Hematopoietic multipotent progenitor cell (in vitro differentiated cells): Measurements from ENCODE around the gene HSD17B14. TPM values are rescaled to one million over a fixed set of nuclear protein-coding genes. Genes with fewer than 3 reads are reported as not detected.
"Not testable (repeated sequence)": the region's sequence is repeated elsewhere in the genome, so short reads cannot be mapped to it uniquely, and the experiment has no call there.

Experiments used
- DNase-seq, 3 donors: peaks; one replicate each; pipeline ENCODE4 v3.0.0-alpha.2; 2011 to 2015; ENCODE audit warnings: low read depth in 2 of 3, low spot score in 2 of 3
- total RNA-seq: library from RNA; depleted of rRNA; stranded (reverse); fragments of >200 nt; gene quantifications from one replicate; pipeline ENCODE4 v1.2.3, GENCODE V29; 2012

Gene HSD17B14
- total RNA-seq, 1 donor: 2.4 TPM

GRCh38 chr19:48867746-48868113 lies 31.4 kb upstream of the HSD17B14 start:
- DNase-seq: no peak

DNA sequence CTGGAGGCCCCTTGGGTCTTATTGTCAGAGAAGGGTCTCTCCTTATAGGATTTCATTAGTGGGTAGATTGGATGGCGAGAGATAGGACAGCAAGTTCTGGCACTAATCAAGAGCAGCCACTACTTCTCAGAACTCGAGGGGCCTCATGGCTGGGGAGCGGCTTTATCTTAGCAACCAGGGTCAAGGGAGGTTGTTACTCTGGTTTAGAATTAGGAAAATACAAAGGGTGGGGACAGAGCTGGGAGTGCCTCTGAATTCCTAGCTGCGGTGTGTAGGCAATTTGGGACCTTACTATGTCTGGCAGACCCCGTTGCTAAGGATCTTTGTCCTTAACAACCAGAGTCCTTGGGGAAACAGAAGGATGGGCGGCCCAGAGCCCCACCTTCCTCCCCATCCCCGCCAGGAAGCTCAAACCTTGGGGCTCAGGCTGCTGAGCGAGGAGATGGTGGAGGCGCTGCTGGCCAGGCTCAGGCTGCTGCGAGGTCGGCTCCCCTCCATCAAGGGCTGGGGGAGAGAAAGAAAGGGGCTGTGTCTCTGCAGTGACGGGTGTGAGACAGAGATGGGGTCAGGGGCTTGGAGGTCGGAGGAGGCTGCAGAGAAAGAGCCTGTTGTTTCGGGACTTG lies 30.9 kb upstream of the HSD17B14 start:
- no peak for DNase-seq

DNA sequence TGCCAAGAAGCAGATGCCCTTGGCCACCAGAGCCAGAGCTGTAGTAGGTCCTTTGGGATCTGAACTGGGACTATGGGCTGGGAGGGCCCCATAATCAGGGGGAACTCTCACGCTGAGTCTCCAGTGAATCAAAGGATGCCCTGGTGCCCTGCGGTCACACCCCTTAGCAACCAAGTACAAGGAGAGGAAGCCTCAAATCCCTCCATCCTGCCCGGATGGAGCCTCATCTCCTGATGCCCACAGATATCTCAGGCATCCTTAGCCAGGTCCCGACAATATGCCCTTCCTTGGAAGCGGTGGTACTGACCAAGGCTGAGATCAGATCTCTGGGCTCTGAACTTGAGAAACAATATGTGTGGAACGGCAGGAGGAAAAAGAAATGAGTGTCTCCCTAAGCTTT lies 30.4 kb upstream of the HSD17B14 start:
- DNase-seq: no peak

DNA sequence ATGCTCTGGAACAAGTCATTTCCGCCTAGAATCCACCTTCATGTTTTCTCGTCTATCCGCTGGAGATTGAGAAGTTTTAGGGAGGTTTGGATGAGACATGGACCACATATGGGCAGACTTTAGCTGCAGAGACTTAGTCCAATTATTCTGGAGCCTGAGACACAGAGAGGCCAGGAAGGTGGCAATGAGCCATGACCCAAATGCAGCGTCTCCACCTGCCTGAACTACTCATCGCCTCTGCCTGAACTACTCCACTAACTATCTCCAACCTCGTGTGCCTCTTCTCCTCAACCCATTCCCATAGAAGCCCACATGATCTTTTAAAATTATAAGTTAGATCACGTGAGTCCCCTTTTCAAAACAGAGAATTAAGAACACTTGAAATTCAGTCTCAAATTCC lies 26.5 kb upstream of the HSD17B14 start:
- DNase-seq: no peak

- no peak for DNase-seq
These were observed 25.0 kb upstream of the HSD17B14 start for GRCh38 chr19:48861313-48861712.

- no peak for DNase-seq
These were observed 23.7 kb upstream of the HSD17B14 start for GRCh38 chr19:48859711-48860572.

DNA sequence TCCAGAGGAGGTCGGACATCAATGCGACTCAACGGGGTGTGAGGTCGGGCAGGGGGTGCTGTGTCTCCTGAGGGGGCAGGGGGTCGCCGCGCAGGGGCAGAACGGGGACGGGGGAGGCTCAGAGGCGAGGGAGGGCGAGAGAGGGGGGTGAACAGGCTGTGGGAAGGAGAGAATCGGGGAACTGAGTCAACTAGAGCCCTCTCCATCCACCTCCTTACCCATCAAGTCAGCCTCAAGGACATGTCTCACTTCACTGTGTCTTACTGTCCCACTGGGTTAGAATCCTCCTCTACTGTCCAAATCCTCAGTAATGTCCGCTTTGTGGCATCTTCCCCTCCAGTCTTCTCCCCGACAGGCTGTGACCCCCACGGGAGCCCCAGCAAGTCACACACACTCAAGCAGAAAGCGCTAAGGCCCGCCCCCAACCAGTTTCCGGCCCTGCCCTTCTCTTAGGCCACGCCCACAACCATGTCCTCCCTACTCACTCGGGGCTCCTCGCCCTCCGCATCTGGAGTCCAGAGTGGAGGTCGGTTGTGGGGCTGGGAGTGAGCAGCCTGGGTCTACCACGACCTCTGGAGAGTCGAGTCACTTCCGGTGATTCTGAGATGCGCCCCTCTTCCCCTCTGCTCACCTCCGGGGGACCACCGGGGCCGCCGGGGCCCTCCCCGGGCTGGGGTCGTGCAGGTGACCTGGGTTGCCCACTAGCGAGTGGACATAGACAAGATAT lies 22.9 kb upstream of the HSD17B14 start:
- peak in 1 of 3 donors; percentile 83 for DNase-seq

GRCh38 chr19:48856921-48857320 lies 20.6 kb upstream of the HSD17B14 start:
- no peak for DNase-seq

GRCh38 chr19:48854103-48854502 lies 17.8 kb upstream of the HSD17B14 start:
- no peak for DNase-seq

- no peak for DNase-seq
These were observed 17.2 kb upstream of the HSD17B14 start for GRCh38 chr19:48853483-48853882.

DNA sequence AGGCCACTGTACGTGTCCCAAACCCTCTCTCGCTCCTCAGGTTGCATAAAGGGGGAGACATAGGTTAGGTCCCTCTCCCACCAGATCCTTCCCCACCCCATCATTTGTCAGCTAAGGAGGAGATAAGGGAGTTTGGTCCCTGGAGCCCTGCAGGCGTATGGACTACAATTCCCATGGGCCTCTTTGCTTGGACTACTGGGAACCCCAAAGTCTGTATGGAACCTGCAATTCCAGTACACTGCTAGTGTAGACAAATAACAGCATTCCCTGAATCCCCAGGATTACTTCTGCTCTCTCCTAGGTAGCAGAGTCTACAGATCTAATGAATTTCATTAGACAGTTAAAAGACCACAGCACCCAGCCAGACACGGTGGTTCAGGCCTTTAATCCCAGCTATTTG lies 16.0 kb upstream of the HSD17B14 start:
- no peak for DNase-seq

DNA sequence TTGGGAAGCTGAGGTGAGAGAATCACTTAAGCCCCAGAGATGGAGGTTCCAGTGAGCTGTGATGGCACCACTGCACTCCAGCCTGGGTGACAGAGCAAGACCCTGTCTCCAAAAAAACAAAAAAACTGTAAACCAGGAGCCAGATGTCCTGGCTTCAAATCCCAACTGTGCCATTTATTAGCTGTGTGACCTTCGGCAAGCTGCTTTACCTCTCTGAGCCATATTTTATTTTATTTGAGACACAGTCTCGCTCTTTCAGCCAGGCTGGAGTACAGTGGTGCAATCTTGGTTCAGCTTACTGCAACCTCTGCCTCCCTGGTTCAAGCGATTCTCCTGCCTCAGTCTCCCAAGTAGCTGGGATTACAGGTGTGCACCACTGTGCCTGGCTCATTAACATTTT lies 10.4 kb upstream of the HSD17B14 start:
- DNase-seq: not testable (repeated sequence)

- DNase-seq: no peak
These were observed 9.1 kb upstream of the HSD17B14 start for GRCh38 chr19:48845384-48845783.

DNA sequence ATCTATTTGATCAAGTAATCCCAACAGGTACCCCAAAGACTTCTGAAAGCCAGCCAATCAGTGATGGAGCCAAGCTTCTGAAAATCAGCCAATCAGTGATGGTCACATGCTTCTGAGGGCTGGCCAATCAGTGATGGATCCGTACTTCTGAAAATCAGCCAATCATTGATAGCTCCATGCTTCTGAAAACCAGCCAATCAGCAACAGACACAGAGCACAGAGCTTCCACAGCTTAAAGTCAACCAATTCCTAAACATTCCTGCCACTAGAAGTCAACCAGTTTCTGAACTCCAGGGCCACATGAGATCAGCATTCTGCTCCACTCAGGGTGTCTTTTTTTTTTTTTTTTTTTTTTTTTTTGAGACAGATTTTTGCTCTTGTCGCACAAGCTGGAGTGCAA lies 8.2 kb upstream of the HSD17B14 start:
- DNase-seq: peak in 2 of 3 donors; percentile 24 to 29

DNA sequence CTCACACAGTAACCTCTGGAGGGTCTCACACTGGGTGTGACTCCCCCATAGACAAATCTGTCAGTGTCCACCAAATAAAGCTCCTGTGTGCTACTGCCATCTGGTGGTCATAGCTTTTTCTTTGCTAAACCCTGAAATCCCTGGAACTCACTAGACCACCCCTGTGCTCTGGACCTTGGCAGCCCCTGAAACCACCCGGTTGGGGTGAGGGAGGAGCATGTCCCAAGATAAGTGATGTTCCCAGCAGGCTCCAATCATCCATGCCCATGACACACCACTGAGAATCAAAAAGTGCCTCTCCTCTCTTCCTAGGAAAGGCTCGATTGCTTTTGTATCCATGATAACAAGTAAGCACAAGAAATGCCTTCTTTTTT lies 6.5 kb upstream of the HSD17B14 start:
- peak; percentile 40 to 75 (median 58) for DNase-seq

DNA sequence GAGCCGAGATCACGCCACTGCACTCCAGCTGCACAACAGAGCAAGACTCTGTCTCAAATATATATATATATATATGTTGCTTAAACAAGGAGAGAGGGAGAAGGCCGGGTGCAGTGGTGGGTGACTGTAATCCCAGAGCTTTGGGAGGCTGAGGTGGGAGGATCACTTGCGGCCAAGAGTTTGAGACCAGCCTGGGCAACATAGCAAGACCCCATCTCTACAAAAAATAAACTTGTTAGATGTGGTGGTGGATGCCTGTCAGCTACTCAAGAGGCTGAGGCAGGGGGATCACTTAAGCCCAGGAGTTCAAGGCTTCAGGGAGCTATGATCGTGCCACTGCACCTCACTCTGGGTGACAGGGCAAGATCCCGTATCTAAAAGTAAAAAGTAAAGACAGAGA lies 5.3 kb upstream of the HSD17B14 start:
- no peak for DNase-seq

GRCh38 chr19:48841047-48841446 lies 4.8 kb upstream of the HSD17B14 start:
- no peak for DNase-seq

DNA sequence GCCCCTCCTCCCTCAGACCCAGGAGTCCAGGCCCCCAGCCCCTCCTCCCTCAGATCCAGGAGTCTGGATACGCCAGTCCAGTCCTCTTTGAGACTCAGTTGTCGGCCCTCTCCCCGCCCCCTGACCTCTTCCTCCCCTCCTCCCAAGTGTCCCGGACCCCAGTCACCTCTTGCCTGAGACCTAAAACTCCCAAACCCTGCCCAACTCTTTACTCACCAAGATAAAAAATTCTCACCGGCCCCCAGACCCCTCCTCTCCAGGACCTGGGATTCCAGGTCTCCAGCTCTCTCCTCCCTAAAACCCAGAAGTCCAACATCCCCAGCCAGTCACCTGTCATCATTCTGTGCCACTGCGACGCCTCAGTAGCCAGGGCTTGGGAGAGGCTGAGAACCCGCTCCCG lies 1.4 kb upstream of the HSD17B14 start:
- no peak for DNase-seq

GRCh38 chr19:48837051-48837524 lies 797 bp upstream of the HSD17B14 start:
- peak in 2 of 3 donors; percentile 91 to 93 for DNase-seq

DNA sequence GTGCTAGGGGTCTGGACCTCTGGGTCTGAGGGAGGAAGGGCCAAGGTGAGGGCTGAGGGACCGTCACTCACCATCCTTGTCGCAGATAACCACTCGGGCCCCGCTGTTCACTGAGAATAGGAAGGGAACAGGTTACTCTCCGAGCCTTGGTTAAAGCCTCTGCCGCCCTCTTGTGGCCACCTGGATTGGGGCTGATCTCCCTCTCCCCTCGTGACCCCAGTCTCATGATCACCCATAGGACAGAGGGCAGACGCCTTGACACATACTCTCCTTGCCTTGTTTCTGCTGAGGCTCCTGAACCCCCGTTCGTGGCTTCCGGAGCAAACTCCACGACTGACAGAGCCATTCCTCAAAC lies 580 bp downstream of the HSD17B14 start:
- peak; percentile 66 to 95 (median 92) for DNase-seq

- DNase-seq: no peak
These were observed 2.3 kb downstream of the HSD17B14 start for GRCh38 chr19:48833977-48834376.

DNA sequence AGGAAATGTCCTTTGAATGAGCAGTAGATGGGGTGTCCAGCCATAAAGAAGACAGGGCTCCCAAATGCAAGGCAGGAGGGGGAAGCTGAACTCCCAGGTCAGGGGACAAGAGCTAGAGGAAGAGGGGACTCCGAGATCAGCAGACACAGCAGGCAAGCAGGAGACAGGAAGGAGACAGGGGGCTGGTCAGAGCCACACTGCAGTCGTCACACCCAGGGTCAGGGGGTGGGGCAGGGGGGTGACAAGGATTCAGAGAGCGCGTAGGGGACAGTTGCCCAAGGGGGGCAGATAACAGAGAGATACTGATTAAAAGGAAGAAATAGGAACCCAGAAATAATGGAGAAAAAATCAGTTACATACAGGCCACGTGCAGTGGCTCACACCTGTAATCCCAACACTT lies 3.2 kb downstream of the HSD17B14 start:
- no peak for DNase-seq
